Spleen (tissue), 11 donors: ENCODE measurements around the gene PDE4D. TPM values are rescaled to one million over a fixed set of nuclear protein-coding genes. Genes with fewer than 3 reads are reported as not detected.
A peak's percentile ranks its signal among the peaks of the same experiment; 100 is the strongest.

Experiments used
- DNase-seq: peaks from one replicate; pipeline ENCODE4 v3.0.0-alpha.2; 2020
- H3K27ac ChIP-seq, 8 donors: fragments of 200-600 bp; sonication (generic) in 7 of 8; 1 replicate in 4 of 8; 2 replicates in 4 of 8; pipeline versions ENCODE4 v1.5.0 to v1.8.0; 2016 to 2021; ENCODE audit warnings: inconsistent platforms in 4 of 8, mild to moderate bottlenecking in 4 of 8, moderate library complexity in 1 of 8
- H3K27me3 ChIP-seq, 7 donors: fragments of 200-600 bp; sonication (generic) in 6 of 7; replicated peaks in 1 of 7; 1 replicate in 4 of 7; 2 replicates in 3 of 7; pipeline versions ENCODE4 v1.5.0 to v1.8.0; 2016 to 2021; ENCODE audit warnings: inconsistent platforms in 3 of 7, mild to moderate bottlenecking in 1 of 7
- H3K36me3 ChIP-seq, 6 donors: fragments of 200-600 bp; sonication (generic) in 5 of 6; 1 replicate in 4 of 6; 2 replicates in 2 of 6; pipeline versions ENCODE4 v1.5.0 to v1.8.0; 2016 to 2021; ENCODE audit warnings: inconsistent platforms in 2 of 6
- H3K4me1 ChIP-seq, 6 donors: fragments of 200-600 bp; sonication (generic) in 5 of 6; 1 replicate in 3 of 6; 2 replicates in 3 of 6; pipeline versions ENCODE4 v1.5.0 to v1.8.0; 2016 to 2021; ENCODE audit warnings: inconsistent platforms in 3 of 6
- H3K4me3 ChIP-seq, 8 donors: fragments of 200-600 bp; sonication (generic) in 7 of 8; 1 replicate in 4 of 8; 2 replicates in 4 of 8; pipeline versions ENCODE4 v1.5.0 to v1.8.0; 2016 to 2021; ENCODE audit warnings: inconsistent platforms in 4 of 8, mild to moderate bottlenecking in 4 of 8, moderate library complexity in 2 of 8
- H3K9me3 ChIP-seq, 8 donors: fragments of 200-600 bp; sonication (generic) in 7 of 8; 1 replicate in 4 of 8; 2 replicates in 4 of 8; pipeline versions ENCODE4 v1.5.0 to v1.8.0; 2016 to 2021; ENCODE audit warnings: inconsistent platforms in 4 of 8
- POLR2A ChIP-seq, 3 donors: fragments of 450-650 bp; IDR thresholded peaks; one replicate each; pipeline ENCODE4 v1.5.1; 2017; ENCODE audit warnings: antibody characterized with exemption in 3 of 3, mild to moderate bottlenecking in 1 of 3
- POLR2AphosphoS5 ChIP-seq, 3 donors: sonication (generic); formaldehyde crosslinking; IDR thresholded peaks; one replicate each; pipeline ENCODE4 v1.5.1; 2017; ENCODE audit warnings: antibody characterized with exemption in 3 of 3
- WGBS, 5 donors: extraction: QIAGEN DNeasy Blood & Tissue Kit in 3 of 5; methylation state at CpG; one replicate each; pipeline versions ENCODE4 v1.1.5 to v1.1.7; 2013 to 2018; 5-methylcytosine and 5-hydroxymethylcytosine counted together
- intact Hi-C: fragments of 100-400 bp; cut with DNase I; formaldehyde crosslinking; loops from one replicate; pipeline ENCODE4 v1.15.0; 2023; ENCODE audit warnings: low total_unique reads
- polyA plus RNA-seq, 3 donors: library from polyadenylated mRNA; stranded (reverse); fragments of 200-250 nt; gene quantifications; one replicate each; pipeline ENCODE4 v1.2.1, GENCODE V29; 2013
- total RNA-seq, 7 donors: library from RNA; depleted of rRNA in 3 of 7; stranded (reverse); fragments of >200 nt in 3 of 7; fragmentation: NEBNext Ultra II Directional in 4 of 7; extraction: Animal tissue kit (Norgen Biotek cat#: 25700) in 4 of 7; gene quantifications; one replicate each; pipeline versions ENCODE4 v1.1.0 to v1.2.1, GENCODE V29; 2016 to 2021
- TF ChIP-seq, protein P1 (sequence below), 11 experiments: fragments of 200-600 bp in 7 of 11; fragments of 450-650 bp in 4 of 11; sonication (generic) in 4 of 11; IDR thresholded peaks in 8 of 11; conservative IDR thresholded peaks in 3 of 11; 1 replicate in 7 of 11; 2 replicates in 4 of 11; pipeline versions ENCODE4 v1.4.0 to v1.8.0; 2016 to 2021; ENCODE audit warnings: antibody characterized with exemption in 11 of 11, inconsistent platforms in 4 of 11, mild to moderate bottlenecking in 1 of 11
- donor health status: healthy with polysubstance abuse.
- donor health status: DM: no; HTN: no; CAD: no; lungs with moderate emphysema.
- donor health status: DM: no; HTN: no; CAD: no.
- donor health status: Bipolar disorder and iron deficiency.
- donor health status: healthy.
- donor health status: DM: no; HTN: no; CAD: no.
- donor health status: DM: yes; HTN: yes; CAD: no.

The PDE4D gene
- total and polyA plus RNA-seq, 10 donors: 0.88 to 51.8 (median 18.2) TPM

DNA sequence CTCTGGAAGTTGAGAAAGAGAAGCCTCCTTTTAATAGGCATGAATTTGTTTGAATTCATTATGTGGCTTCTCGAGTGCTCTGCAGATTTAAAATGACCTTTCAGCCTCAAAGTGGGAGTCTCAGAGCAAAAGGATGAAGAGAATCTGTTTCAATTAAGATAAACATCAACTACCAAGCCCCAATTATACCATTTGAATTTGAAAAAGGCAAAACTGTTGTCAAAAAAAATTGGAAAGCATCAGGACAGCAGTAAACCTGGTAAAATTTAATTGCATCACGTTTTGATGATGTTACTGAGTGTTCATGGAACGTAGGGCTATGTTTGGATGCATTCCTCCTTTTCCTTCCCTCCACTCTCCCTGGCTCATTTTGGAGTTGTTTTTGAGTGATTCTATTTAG is 637.2 kb downstream of the PDE4D start:
- H3K9me3 ChIP-seq: no peaks in the 10 kb centered on the region
- no peak for TF ChIP-seq POLR2A (IDR thresholded peaks at IDR 0.05)
- TF ChIP-seq POLR2AphosphoS5 (IDR thresholded peaks at IDR 0.05): no peak
- TF ChIP-seq, protein P1, sequence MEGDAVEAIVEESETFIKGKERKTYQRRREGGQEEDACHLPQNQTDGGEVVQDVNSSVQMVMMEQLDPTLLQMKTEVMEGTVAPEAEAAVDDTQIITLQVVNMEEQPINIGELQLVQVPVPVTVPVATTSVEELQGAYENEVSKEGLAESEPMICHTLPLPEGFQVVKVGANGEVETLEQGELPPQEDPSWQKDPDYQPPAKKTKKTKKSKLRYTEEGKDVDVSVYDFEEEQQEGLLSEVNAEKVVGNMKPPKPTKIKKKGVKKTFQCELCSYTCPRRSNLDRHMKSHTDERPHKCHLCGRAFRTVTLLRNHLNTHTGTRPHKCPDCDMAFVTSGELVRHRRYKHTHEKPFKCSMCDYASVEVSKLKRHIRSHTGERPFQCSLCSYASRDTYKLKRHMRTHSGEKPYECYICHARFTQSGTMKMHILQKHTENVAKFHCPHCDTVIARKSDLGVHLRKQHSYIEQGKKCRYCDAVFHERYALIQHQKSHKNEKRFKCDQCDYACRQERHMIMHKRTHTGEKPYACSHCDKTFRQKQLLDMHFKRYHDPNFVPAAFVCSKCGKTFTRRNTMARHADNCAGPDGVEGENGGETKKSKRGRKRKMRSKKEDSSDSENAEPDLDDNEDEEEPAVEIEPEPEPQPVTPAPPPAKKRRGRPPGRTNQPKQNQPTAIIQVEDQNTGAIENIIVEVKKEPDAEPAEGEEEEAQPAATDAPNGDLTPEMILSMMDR (IDR thresholded peaks at IDR 0.05 in 8 of 11, conservative IDR thresholded peaks at IDR 0.05 in 3 of 11): no peak
- H3K27me3 ChIP-seq: no peaks in the 10 kb centered on the region
- peak overlapping the region in 2 of 8 donors; percentile 7 to 10 for H3K27ac ChIP-seq
- no peak overlapping the region for H3K4me3 ChIP-seq
- H3K36me3 ChIP-seq: no peaks in the 10 kb centered on the region
- peaks cover 0 to 13% (median 0%) of the 10 kb centered on the region in 6 donors for H3K4me1 ChIP-seq
- no peak for DNase-seq
- 29 to 46% (median 34%) methylated on average over 3 of the region's 3 CpGs for WGBS, 5 donors
- intact Hi-C loops: no loop called here

DNA sequence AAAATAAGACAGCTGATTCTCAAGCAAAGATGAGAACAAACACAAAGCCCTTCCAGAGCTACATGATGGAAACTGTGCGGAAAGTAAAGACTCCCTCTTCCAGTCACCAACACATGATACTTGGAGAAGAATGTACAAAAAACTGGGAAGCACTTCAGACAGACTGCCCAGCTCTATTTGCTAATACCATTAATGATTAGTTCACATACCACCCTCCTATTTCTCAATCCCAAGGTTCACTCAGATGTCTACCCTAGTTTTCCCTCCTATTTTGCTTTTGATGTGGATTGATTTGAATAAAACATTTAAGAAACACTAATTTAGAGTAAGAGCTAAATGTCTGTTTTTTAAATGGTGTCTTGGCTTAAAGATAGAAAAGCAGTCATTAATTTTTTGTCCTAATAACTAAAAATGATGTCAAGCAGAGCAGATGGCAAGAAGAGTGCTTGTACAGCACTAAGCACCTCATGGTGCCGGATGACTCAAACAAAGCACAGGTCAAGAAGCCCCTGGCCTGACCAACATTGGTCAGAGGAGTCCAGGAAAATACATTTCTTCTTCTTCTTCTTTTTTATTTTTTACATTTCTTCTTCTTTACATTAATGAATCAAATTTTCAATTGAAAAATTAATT is 639.4 kb downstream of the PDE4D start:
- H3K36me3 ChIP-seq: no peaks in the 10 kb centered on the region
- no peaks in the 10 kb centered on the region for H3K9me3 ChIP-seq
- no peak for TF ChIP-seq POLR2AphosphoS5 (IDR thresholded peaks at IDR 0.05)
- no peak for TF ChIP-seq POLR2A (IDR thresholded peaks at IDR 0.05)
- TF ChIP-seq, protein P1 (IDR thresholded peaks at IDR 0.05 in 8 of 11, conservative IDR thresholded peaks at IDR 0.05 in 3 of 11): no peak
- no peak overlapping the region for H3K27ac ChIP-seq
- H3K4me1 ChIP-seq: peaks cover 0 to 13% (median 0%) of the 10 kb centered on the region in 6 donors
- DNase-seq: no peak
- intact Hi-C loops: no loop called here
- 89 to 98% (median 93%) methylated on average over 2 of the region's 2 CpGs for WGBS, 5 donors
- no peak overlapping the region for H3K4me3 ChIP-seq
- no peaks in the 10 kb centered on the region for H3K27me3 ChIP-seq

GRCh38 chr5:59253625-59254024 is 639.9 kb downstream of the PDE4D start:
- WGBS, 5 donors: 44 to 73% (median 68%) methylated on average over 1 of the region's 1 CpG
- intact Hi-C loops: no loop called here

GRCh38 chr5:59251627-59252026 is 641.9 kb downstream of the PDE4D start:
- 71 to 84% (median 79%) methylated on average over 3 of the region's 3 CpGs for WGBS, 5 donors
- Histone ChIP-seq H3K27me3 (no peaks in the 10 kb centered on the region), H3K4me3 (no peak overlapping the region), H3K36me3 (no peaks in the 10 kb centered on the region), H3K4me1 (peaks cover 0 to 11% (median 0%) of the 10 kb centered on the region in 6 donors), H3K27ac (no peak overlapping the region), H3K9me3 (no peaks in the 10 kb centered on the region)
- TF ChIP-seq POLR2A (IDR thresholded peaks at IDR 0.05) (no peak), POLR2AphosphoS5 (IDR thresholded peaks at IDR 0.05) (no peak)
- TF ChIP-seq, protein P1 (IDR thresholded peaks at IDR 0.05 in 8 of 11, conservative IDR thresholded peaks at IDR 0.05 in 3 of 11): no peak
- intact Hi-C loops: no loop called here
- no peak for DNase-seq

More at GRCh38 chr5:59253625-59254024, 639.9 kb downstream of the PDE4D start:
- Histone ChIP-seq H3K4me1 (peaks cover 0 to 13% (median 0%) of the 10 kb centered on the region in 6 donors), H3K27ac (no peak overlapping the region), H3K27me3 (no peaks in the 10 kb centered on the region), H3K9me3 (no peaks in the 10 kb centered on the region), H3K4me3 (no peak overlapping the region), H3K36me3 (no peaks in the 10 kb centered on the region)
- DNase-seq: no peak
- TF ChIP-seq, protein P1 (IDR thresholded peaks at IDR 0.05 in 8 of 11, conservative IDR thresholded peaks at IDR 0.05 in 3 of 11): no peak
- TF ChIP-seq POLR2AphosphoS5 (IDR thresholded peaks at IDR 0.05): no peak
- TF ChIP-seq POLR2A (IDR thresholded peaks at IDR 0.05): no peak
